Inferior parietal cortex (tissue), 1 donor: ENCODE measurements around the gene SPECC1L.
A peak's percentile ranks its signal among the peaks of the same experiment; 100 is the strongest.

ENCODE experiments used
- DNase-seq: peaks from one replicate; pipeline ENCODE4 v3.0.0-alpha.2; 2016; ENCODE audit errors: extremely low spot score

The SPECC1L gene

GRCh38 chr22:24441406-24442351 is 171.0 kb downstream of the SPECC1L start:
- no peak for DNase-seq

- DNase-seq = no peak
Measured at GRCh38 chr22:24442352-24442744, 171.7 kb downstream of the SPECC1L start.

- DNase-seq = no peak
Measured at GRCh38 chr22:24443668-24444067, 173.0 kb downstream of the SPECC1L start.

DNA sequence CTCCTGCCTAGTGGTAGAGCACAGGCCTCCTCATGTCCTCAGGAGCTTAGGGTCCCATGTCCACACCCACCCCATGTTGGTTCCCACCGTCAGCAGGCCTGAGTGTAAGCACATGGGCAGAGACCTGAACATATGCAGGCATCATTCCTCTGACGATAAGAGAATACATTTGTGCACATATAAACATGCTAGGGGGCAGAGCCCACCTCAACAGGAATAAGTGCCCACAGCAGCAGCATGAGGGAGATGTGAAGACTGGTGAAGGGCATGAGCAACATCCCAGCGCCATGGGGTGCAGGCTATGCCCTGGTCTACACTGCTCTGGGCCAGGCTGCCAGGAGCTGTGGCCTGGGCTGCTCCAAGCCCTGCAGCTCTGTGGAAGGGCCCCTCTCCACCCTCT is 173.6 kb downstream of the SPECC1L start:
- no peak for DNase-seq

- DNase-seq = no peak
Measured at GRCh38 chr22:24444729-24445466, 174.3 kb downstream of the SPECC1L start.

DNA sequence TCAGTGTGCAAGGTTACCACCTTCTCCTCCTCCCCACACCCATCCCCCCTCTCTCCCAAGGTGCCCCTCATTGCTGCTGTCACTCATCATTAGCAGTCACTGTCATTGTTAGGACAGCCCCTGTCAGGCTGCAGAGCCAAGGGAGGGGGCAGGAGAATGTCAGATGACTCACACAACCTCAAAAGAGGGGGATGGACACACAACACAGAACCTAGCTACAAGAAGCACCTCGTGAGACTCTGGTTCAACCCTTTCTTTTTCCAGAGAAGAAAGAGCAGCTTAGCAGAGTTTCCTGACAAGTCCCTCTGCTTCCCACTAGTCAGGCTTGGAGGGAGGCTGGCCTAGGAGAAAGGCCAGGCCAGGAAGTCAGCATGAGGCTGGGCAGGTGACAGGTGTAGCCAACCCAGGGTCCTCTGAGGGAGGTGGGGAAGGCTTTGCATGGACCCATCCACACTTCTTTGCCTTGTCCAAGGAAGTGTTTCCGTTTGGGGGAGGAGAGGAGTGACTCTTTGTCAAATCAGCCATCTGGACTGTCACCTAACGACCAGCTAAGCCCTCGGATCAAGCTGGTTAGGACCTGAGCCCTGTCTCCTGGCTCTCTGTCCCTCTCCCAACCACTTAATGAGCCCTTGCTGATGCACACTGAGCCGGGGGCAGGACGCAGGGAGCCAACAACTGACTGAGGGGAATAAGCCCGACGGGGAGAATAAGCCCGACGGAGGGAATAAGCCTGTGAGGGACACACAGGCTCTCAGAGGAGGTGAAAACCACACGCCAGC is 175.0 kb downstream of the SPECC1L start:
- no peak for DNase-seq

DNA sequence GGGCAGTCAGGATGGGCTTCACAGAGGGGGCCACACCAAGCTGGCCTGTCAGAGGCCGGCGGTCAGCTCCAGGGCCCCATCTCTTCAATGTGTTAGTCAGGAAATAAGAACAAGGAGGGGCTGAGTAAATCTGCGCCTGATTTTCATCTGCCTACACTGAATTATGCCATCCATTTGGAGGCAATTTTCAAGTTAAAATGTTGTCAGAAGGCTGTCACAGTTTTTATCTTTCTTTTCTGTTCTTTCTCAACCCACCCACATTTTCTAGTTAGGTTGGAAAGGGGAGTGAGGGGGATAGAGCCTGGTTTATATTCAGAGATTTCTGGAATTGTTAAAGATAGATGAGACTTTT is 175.6 kb downstream of the SPECC1L start:
- no peak for DNase-seq

GRCh38 chr22:24450610-24451009 is 180.0 kb downstream of the SPECC1L start:
- DNase-seq = no peak

DNA sequence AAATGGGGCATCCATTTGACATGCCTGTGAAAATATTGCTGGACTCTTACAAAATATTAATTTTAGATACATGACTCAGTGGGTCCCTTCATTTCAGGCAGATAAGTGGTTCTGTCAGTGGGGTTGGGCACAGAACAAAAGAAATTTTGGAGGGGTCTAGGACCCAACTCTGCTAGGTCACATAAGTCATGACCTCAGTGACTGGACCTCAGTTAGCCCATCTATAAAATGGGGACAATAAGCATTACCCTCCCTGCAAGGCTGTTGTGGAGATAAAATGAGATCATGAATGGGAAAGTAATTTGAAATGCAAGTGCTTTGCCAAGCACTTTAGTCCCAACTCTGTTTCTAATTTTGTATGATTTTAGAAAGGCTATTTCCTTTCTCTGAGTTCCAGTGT is 180.5 kb downstream of the SPECC1L start:
- no peak for DNase-seq

- DNase-seq = no peak
Measured at GRCh38 chr22:24453853-24454252, 183.2 kb downstream of the SPECC1L start.

- DNase-seq = no peak
Measured at GRCh38 chr22:24455039-24455438, 184.4 kb downstream of the SPECC1L start.

- DNase-seq = no peak
Measured at GRCh38 chr22:24455751-24456426, 185.3 kb downstream of the SPECC1L start.

- no peak for DNase-seq
Measured at GRCh38 chr22:24457894-24458420, 187.3 kb downstream of the SPECC1L start.

DNA sequence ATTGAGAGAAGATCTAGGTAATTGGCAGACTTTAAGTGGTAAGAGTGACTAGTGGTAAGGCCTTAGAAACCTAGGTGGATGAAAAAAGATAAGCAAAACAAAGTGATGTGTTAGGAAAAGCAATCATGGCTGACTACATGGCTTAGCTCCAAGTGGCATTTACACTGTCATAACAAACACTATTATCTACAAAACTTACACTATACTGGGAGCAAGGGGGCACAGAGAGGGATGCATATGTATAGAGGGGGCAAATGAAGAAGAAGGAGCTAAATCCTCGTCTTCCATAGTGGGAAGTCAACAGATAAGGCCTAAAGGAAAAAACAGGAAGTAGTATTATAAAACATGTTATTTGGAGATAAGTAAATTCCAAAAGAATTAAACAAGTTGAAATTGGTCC is 189.3 kb downstream of the SPECC1L start:
- no peak for DNase-seq

DNA sequence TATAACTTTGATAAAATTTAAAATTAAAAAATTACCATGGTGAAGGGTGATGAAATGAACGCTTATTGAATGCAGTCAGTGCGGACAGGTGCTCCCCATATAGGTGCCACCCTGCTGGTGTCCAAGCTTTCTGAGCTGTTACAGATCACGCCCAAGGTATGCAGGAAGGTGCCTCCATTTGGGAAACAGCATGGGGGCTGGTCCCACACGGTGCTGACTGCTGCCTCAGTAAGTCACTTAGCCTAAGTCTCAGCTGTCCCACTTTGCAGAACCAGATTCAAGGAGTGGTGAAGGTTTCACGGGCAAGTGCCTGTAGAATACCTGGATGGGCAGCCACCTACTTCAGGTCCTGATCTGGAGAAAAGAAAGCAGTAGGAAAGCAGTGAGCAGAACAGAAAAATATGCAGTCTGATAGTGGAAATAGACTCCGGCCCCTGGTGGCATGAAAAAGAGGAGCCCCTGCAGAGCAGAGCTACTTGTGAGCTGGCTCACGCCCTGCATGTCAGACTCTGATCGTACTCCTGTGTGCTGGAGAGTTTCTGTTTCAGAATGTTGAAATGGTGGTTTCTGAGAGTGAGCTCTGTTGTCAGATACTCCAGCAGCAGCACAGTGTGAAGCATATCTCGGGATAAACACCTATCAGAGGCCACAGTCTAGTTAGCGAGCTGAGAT is 189.9 kb downstream of the SPECC1L start:
- no peak for DNase-seq

GRCh38 chr22:24463071-24463760 is 192.6 kb downstream of the SPECC1L start:
- DNase-seq = no peak

DNA sequence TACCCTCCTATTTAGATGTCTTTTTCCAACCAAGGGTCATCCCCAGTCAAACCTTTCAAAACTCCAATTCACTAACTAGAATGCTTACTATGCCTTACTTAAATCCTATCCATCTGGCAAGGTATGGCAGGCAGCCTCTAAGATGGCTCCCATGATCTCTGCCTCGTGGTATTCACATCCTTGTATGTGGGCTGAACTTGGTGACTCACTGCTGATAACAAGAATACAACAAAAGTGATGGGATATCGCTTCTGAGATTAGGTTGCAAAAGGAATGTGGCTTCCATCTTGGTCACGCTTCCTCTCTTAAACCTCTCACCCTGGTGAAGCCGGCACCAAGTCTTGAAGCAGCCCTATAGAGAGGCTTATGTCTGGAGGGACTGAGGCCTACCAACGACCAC is 194.9 kb downstream of the SPECC1L start:
- DNase-seq = no peak

- no peak for DNase-seq
Measured at GRCh38 chr22:24465975-24466374, 195.3 kb downstream of the SPECC1L start.

- peak; percentile 25 for DNase-seq
Measured at GRCh38 chr22:24466716-24467328, 196.2 kb downstream of the SPECC1L start.

- no peak for DNase-seq
Measured at GRCh38 chr22:24467340-24467739, 196.7 kb downstream of the SPECC1L start.
